ENCODE results near the gene SEMA6B.

SEMA6B gene

GRCh38 chr19:4539693-4540581 is 19.5 kb downstream of the SEMA6B start, which contains the start of gene LRG1:
LRG1 (minus strand) TSS chr19:4540036; CDS start chr19:4540013, 23 bp downstream.
- no peaks in the 10 kb centered on the region for H3K9me3 ChIP-seq (ENCODE audit: control insufficient read depth in 1 of 2, low read length in 2 of 2)
- H3K4me3 ChIP-seq (ENCODE audit: low read depth in 1 of 2, low read length in 2 of 2) = peak within 1 kb of the TSS; percentile 17 to 40
- H3K27me3 ChIP-seq (ENCODE audit: low read depth, low read length) = no peaks in the 10 kb centered on the region
- peaks cover 0 to 7% of the 10 kb centered on the region in 2 donors for H3K4me1 ChIP-seq (ENCODE audit: control insufficient read depth in 1 of 2, insufficient read depth in 2 of 2, low read length in 2 of 2)
- H3K27ac ChIP-seq (ENCODE audit: low read length) = peak within 1 kb of the TSS; percentile 61
- H3K36me3 ChIP-seq (ENCODE audit: control insufficient read depth in 1 of 2, insufficient read depth in 2 of 2, low read length in 2 of 2) = no peaks in the 10 kb centered on the region

DNA sequence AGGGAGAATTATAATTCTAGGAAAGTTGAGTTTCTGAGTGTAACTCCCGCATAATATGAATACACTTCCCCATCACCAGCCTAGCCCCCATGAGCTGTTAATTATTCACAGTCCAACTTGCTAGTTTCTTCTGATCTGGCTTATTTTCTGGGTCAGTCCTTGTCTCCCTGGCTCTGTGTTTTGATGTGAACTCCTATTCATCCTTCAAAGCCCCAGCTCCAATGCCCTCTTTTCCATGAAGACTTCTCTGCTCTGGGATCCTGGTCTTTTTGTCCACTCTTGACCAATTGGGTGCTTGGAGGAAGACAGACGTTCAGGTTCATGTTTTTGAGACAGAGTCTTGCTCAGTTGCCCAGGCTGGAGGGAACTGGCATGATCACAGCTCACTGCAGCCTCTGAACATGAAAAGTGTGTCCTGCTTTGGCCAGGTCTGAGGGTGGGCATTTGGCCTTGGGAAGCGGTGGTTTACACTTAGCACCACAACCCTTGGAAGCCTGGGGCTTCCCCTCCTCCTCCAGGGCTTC is 20.3 kb downstream of the SEMA6B start:
- Histone ChIP-seq H3K27me3 (ENCODE audit: low read depth, low read length) (no peaks in the 10 kb centered on the region), H3K36me3 (ENCODE audit: control insufficient read depth in 1 of 2, insufficient read depth in 2 of 2, low read length in 2 of 2) (no peaks in the 10 kb centered on the region), H3K4me1 (ENCODE audit: control insufficient read depth in 1 of 2, insufficient read depth in 2 of 2, low read length in 2 of 2) (peaks cover 0 to 10% of the 10 kb centered on the region in 2 donors), H3K4me3 (ENCODE audit: low read depth in 1 of 2, low read length in 2 of 2) (peak overlapping the region in 1 of 2 donors; percentile 40), H3K27ac (ENCODE audit: low read length) (peak overlapping the region; percentile 61), H3K9me3 (ENCODE audit: control insufficient read depth in 1 of 2, low read length in 2 of 2) (no peaks in the 10 kb centered on the region)

DNA sequence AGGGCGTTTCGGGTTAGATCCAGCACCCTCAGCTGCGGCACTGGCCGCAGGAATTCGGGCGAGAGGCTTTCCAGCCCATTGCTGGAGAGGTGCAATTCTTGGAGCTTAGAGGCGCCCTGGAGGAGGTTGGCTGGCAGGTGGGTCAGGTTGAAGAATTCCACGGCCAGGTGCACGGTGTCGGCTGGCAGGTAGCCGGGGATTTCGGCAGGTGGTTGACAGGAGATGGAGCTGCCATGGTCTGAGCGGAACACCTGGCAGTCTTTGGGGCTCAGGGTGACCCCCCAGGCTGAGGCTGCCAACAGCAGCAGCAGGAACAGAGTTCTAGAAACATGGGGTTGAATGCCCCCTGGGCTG is 20.9 kb downstream of the SEMA6B start:
- no peaks in the 10 kb centered on the region for H3K27me3 ChIP-seq (ENCODE audit: low read depth, low read length)
- no peak overlapping the region for H3K27ac ChIP-seq (ENCODE audit: low read length)
- no peak overlapping the region for H3K4me3 ChIP-seq (ENCODE audit: low read depth in 1 of 2, low read length in 2 of 2)

DNA sequence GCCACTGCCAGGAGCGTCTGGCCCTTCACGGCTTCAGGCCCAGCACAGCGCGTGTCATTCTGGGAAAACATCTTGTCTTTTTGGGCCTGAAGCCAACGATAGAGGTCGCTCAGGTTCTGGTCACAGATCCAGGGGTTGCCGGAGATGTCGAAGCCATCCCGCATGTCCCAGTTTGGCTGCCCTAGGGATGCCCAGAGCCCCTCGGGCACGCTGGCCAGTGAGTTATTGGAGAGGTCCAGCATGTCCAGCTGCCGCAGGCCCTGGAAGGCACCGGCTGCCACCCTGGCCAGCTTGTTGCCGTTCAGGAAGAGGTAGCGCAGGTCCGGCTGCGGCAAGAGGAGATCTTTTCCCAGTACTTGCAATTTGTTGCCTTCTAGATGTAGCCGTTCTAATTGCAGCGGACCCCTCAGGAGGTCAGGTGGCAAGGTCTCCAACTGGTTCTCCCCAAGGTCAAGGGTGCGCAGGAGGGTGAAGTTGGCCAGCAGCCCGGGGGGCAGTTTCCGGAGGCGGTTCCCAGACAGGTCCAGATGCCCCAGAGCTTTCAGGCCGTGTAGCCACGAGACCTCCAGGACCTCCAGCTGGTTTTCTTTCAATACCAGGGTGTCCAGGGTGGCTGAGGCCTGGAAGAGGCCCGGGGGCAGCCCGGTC is 21.4 kb downstream of the SEMA6B start:
- H3K27me3 ChIP-seq (ENCODE audit: low read depth, low read length) = no peaks in the 10 kb centered on the region
- peaks cover 0 to 10% of the 10 kb centered on the region in 2 donors for H3K4me1 ChIP-seq (ENCODE audit: control insufficient read depth in 1 of 2, insufficient read depth in 2 of 2, low read length in 2 of 2)
- H3K27ac ChIP-seq (ENCODE audit: low read length) = no peak overlapping the region
- H3K9me3 ChIP-seq (ENCODE audit: control insufficient read depth in 1 of 2, low read length in 2 of 2) = no peaks in the 10 kb centered on the region
- H3K4me3 ChIP-seq (ENCODE audit: low read depth in 1 of 2, low read length in 2 of 2) = no peak overlapping the region
- no peaks in the 10 kb centered on the region for H3K36me3 ChIP-seq (ENCODE audit: control insufficient read depth in 1 of 2, insufficient read depth in 2 of 2, low read length in 2 of 2)

More for the DNA sequence above, 20.9 kb downstream of the SEMA6B start:
- Histone ChIP-seq H3K36me3 (ENCODE audit: control insufficient read depth in 1 of 2, insufficient read depth in 2 of 2, low read length in 2 of 2) (no peaks in the 10 kb centered on the region), H3K9me3 (ENCODE audit: control insufficient read depth in 1 of 2, low read length in 2 of 2) (no peaks in the 10 kb centered on the region), H3K4me1 (ENCODE audit: control insufficient read depth in 1 of 2, insufficient read depth in 2 of 2, low read length in 2 of 2) (peaks cover 0 to 10% of the 10 kb centered on the region in 2 donors)

DNA sequence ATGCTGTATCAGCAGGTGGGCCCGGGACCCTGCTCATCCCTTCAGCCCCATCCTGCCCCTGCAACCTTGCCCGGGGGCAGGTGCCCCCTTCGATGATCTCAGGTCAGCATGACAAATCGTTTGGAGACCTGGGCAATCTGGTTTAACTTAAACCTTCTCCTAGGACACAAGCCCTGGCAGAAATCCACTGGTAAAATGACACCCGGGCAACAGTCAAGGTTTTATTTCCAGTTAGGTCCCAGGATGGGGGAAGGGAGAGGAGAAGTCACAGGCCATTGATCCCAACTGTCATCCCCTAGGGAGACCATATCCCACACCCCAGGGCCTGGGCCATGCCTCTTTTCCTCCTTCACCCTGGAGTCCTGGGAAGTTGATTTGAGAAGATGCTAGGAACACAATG is 22.7 kb downstream of the SEMA6B start:
- H3K27me3 ChIP-seq (ENCODE audit: low read depth, low read length) = no peaks in the 10 kb centered on the region
- no peak overlapping the region for H3K4me3 ChIP-seq (ENCODE audit: low read depth in 1 of 2, low read length in 2 of 2)
- H3K9me3 ChIP-seq (ENCODE audit: control insufficient read depth in 1 of 2, low read length in 2 of 2) = no peaks in the 10 kb centered on the region
- no peak overlapping the region for H3K27ac ChIP-seq (ENCODE audit: low read length)
- peaks cover 0 to 10% of the 10 kb centered on the region in 2 donors for H3K4me1 ChIP-seq (ENCODE audit: control insufficient read depth in 1 of 2, insufficient read depth in 2 of 2, low read length in 2 of 2)
- H3K36me3 ChIP-seq (ENCODE audit: control insufficient read depth in 1 of 2, insufficient read depth in 2 of 2, low read length in 2 of 2) = no peaks in the 10 kb centered on the region

DNA sequence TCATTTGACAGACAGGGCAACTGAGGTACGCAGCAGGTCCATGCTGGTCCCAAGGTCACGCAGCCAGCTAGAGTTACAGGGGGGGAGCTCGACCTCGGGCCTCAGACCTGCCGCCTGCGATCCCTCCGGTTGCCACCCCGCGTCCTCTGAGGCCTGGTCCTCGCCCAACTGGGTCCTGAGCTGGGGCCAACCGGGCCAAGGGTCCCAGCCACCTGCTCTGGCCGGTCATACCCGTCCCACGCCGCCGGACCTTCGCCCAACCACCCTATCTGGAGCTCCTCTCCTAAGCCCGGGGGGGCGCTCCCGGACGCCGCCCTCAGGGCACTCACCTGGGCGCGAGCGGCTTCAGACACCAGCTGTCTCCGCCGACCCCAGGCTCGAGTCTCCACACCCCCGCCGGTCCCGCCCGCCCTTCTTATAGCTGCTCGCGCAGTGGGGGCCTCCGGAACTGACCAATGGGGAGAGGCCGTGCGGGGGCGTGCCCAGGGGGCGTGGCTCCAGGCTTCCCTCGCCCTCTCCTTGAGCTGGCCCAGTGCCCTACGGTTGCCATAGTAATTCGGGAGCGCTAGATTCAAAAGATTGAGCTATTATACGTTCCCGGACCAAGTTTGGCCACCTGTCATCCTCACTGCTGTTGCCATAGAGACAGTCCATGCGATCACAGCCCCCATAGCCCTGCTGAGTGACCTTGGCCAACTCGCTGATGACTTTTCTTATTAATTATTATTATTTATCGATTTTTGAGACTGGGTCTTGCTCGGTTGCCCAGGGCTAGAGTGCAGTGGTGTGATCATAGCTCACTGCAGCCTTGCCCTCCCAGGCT is 24.4 kb downstream of the SEMA6B start, which contains the start of gene PLIN5:
PLIN5 (minus strand) TSS at position 389 of the 823 bp plus-strand sequence. CDS start 1,150 bp downstream, outside the sequence.
- Histone ChIP-seq H3K36me3 (ENCODE audit: control insufficient read depth in 1 of 2, insufficient read depth in 2 of 2, low read length in 2 of 2) (no peaks in the 10 kb centered on the region), H3K9me3 (ENCODE audit: control insufficient read depth in 1 of 2, low read length in 2 of 2) (no peaks in the 10 kb centered on the region), H3K4me3 (ENCODE audit: low read depth in 1 of 2, low read length in 2 of 2) (peak within 1 kb of the TSS in 1 of 2 donors; percentile 45), H3K4me1 (ENCODE audit: control insufficient read depth in 1 of 2, insufficient read depth in 2 of 2, low read length in 2 of 2) (peaks cover 0 to 10% of the 10 kb centered on the region in 2 donors), H3K27me3 (ENCODE audit: low read depth, low read length) (no peaks in the 10 kb centered on the region), H3K27ac (ENCODE audit: low read length) (no peak within 1 kb of the TSS)

DNA sequence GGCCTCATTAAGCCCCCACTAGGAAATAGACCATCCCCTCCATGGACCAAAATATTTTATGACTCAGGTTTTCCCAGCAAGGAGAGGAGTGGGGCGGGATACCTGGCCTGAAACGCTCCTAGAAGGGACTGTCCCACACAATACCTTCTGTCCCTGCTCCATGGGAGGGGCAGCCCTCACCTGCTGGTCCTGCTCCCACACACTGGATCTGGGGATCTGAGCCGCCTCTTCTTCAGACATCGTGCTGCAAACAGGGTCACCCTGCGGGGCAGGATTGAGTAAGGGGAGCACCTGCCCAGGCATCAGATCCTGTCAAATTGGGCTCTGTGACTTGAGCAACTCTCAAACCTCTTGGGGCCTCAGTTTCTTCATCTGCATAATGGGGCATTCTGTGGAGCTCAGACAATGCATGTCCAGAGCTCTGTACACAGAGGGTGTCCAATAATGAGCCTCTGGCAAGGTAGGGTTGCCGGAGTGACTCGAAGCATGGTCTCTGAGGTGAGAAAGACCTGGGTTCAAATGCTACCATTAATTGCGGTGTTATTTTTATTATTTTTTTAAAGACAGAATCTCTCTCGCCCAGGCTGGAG is 25.6 kb downstream of the SEMA6B start:
- no peak overlapping the region for H3K4me3 ChIP-seq (ENCODE audit: low read depth in 1 of 2, low read length in 2 of 2)
- no peaks in the 10 kb centered on the region for H3K36me3 ChIP-seq (ENCODE audit: control insufficient read depth in 1 of 2, insufficient read depth in 2 of 2, low read length in 2 of 2)
- H3K27ac ChIP-seq (ENCODE audit: low read length) = no peak overlapping the region
- no peaks in the 10 kb centered on the region for H3K9me3 ChIP-seq (ENCODE audit: control insufficient read depth in 1 of 2, low read length in 2 of 2)
- peaks cover 0 to 10% of the 10 kb centered on the region in 2 donors for H3K4me1 ChIP-seq (ENCODE audit: control insufficient read depth in 1 of 2, insufficient read depth in 2 of 2, low read length in 2 of 2)
- no peaks in the 10 kb centered on the region for H3K27me3 ChIP-seq (ENCODE audit: low read depth, low read length)

DNA sequence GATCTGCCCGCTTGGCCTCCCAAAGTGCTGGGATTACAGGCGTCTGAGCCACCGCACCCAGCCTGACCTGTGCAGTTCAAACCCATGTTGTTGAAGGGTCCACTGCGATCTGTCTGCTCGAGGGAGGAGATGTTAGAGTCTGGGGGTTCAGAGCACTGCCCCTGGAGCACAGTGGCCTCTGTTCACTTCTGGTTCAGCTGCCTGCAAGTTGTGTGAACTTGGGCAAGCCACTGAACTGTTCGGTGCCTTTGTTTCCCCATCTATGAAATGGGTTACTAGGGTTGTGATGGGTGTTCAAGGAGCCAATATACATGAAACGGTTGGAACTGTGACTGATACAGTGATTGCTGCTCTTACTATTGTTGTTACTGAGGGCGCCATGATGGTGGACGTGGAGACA is 26.1 kb downstream of the SEMA6B start:
- H3K27ac ChIP-seq (ENCODE audit: low read length) = no peak overlapping the region
- no peaks in the 10 kb centered on the region for H3K27me3 ChIP-seq (ENCODE audit: low read depth, low read length)
- no peak overlapping the region for H3K4me3 ChIP-seq (ENCODE audit: low read depth in 1 of 2, low read length in 2 of 2)

GRCh38 chr19:4531562-4532165 is 27.8 kb downstream of the SEMA6B start:
- Histone ChIP-seq H3K4me1 (ENCODE audit: control insufficient read depth in 1 of 2, insufficient read depth in 2 of 2, low read length in 2 of 2) (peaks cover 0 to 10% of the 10 kb centered on the region in 2 donors), H3K36me3 (ENCODE audit: control insufficient read depth in 1 of 2, insufficient read depth in 2 of 2, low read length in 2 of 2) (no peaks in the 10 kb centered on the region), H3K4me3 (ENCODE audit: low read depth in 1 of 2, low read length in 2 of 2) (no peak overlapping the region), H3K27me3 (ENCODE audit: low read depth, low read length) (no peaks in the 10 kb centered on the region), H3K27ac (ENCODE audit: low read length) (no peak overlapping the region), H3K9me3 (ENCODE audit: control insufficient read depth in 1 of 2, low read length in 2 of 2) (no peaks in the 10 kb centered on the region)

More for the DNA sequence above, 26.1 kb downstream of the SEMA6B start:
- Histone ChIP-seq H3K4me1 (ENCODE audit: control insufficient read depth in 1 of 2, insufficient read depth in 2 of 2, low read length in 2 of 2) (peaks cover 0 to 10% of the 10 kb centered on the region in 2 donors), H3K9me3 (ENCODE audit: control insufficient read depth in 1 of 2, low read length in 2 of 2) (no peaks in the 10 kb centered on the region), H3K36me3 (ENCODE audit: control insufficient read depth in 1 of 2, insufficient read depth in 2 of 2, low read length in 2 of 2) (no peaks in the 10 kb centered on the region)

DNA sequence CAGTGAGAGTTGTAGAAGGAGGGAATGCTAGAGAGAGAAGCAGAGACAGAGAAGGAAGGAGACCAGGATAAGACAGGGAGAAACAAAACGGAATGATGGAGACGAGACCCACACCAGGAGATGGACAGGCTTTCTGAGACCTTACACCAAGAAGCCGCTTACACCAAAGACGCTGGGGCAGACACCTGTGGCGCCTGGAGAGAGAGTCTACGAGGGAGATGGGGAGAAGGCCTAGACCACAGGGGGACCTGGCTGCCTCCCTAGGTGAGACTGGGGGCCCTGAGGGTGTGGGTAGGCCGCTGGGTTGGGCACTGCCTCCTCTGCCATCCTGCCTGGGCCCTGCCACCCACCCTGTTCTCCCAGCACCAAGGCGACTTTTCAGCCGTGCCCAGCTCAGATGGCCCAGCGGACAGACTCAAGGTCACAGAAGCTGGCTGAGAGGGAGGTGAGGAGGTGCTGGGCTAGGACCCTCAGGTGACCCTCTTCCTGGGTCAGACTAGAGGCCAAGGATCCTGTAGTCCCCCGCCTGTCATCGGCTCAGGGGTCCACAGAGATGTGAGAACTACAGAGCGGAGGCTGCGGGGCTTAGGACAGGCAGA is 29.5 kb downstream of the SEMA6B start:
- no peaks in the 10 kb centered on the region for H3K9me3 ChIP-seq (ENCODE audit: control insufficient read depth in 1 of 2, low read length in 2 of 2)
- H3K27ac ChIP-seq (ENCODE audit: low read length) = no peak overlapping the region
- H3K4me1 ChIP-seq (ENCODE audit: control insufficient read depth in 1 of 2, insufficient read depth in 2 of 2, low read length in 2 of 2) = peaks cover 0 to 4% of the 10 kb centered on the region in 2 donors
- no peaks in the 10 kb centered on the region for H3K27me3 ChIP-seq (ENCODE audit: low read depth, low read length)
- no peaks in the 10 kb centered on the region for H3K36me3 ChIP-seq (ENCODE audit: control insufficient read depth in 1 of 2, insufficient read depth in 2 of 2, low read length in 2 of 2)
- no peak overlapping the region for H3K4me3 ChIP-seq (ENCODE audit: low read depth in 1 of 2, low read length in 2 of 2)

Measured in muscle layer of duodenum (tissue), 2 donors.